ENCODE data around the gene IGF2R.
A peak's percentile ranks its signal among the peaks of the same experiment; 100 is the strongest.
"Not testable (repeated sequence)": the region's sequence is repeated elsewhere in the genome, so short reads cannot be mapped to it uniquely, and the experiment has no call there.

The IGF2R gene

DNA sequence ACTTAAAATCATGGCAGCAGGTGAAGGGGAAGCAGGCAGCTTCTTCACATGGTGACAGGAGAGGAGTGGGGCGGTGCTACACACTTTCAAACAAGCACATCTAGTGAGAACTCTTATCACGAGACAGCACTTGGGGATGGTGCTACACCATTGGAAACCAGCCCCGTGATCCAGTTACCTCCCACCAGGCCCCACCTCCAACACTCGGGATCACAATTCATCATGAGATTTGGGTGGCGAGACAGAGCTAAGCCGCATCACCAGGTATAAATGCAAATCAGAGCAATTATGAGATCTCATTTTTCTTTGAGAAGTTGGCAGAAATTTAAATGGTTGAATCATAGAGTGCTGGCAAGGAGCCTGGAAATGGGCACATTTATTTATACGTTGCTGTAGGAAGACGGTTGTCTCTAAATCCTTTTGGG, 31.4 kb downstream of the IGF2R start:
- DNase-seq: no peak

DNA sequence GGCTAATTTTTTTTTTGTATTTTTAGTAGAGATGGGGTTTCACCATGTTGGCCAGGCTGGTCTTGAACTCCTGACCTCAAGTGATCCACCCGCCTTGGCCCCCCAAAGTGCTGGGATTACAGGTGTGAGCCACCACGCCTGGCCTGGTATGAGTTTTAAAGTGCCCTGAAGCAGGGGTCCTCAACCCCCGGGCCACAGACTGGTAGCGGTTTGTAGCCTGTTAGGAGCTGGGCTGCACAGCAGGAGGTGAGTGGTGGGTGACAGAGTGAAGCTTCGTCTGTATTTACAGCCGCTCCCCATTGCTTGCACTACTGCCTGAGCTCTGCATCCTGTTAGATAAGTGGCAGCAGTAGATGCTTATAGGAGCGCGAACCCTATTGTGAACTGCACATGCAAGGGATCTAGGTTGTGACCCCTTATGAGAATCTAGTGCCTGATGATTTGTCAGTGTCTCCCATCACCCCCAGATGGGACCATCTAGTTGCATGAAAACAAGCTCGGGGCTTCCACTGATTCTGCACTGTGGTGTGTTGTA, 32.1 kb downstream of the IGF2R start:
- not testable (repeated sequence) for DNase-seq

DNA sequence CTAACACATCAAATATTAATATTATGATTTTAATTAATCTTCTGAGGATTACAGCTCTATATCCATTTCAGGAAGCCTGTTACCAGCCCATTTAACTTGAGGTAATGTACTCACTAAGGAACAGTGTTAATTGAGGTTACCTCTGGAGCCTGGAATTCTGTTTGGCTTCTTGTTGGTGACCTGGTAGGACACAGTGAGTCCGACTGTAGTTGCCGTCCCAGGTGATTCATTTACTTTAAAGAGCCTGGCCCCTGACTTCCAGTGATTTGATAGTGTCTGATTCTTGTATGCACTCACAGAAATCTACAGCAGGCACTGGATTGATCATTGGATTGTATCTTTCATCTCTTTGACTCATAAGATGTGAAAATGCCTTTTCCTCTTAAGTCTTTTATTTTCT, 34.0 kb downstream of the IGF2R start:
- no peak for DNase-seq

DNA sequence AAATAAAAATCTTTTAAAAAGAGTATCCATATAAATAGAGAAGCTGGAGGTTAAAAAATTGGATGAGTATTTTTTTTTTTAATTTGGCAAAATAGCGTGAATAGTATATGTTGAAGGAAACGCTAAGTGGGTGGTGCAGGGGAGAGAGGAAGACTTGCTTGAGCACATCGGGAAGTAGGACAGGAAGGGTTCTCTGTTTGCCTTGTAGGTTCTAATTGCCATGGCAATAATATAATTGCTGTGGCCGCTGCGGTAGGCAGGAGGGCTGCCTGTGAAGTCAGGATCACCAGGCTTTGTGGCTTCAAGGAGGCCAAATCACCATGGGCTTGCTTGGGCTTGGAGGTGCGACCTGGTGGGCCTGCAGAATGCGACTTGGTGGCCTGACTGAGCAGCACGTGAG, 35.1 kb downstream of the IGF2R start:
- no peak for DNase-seq

DNA sequence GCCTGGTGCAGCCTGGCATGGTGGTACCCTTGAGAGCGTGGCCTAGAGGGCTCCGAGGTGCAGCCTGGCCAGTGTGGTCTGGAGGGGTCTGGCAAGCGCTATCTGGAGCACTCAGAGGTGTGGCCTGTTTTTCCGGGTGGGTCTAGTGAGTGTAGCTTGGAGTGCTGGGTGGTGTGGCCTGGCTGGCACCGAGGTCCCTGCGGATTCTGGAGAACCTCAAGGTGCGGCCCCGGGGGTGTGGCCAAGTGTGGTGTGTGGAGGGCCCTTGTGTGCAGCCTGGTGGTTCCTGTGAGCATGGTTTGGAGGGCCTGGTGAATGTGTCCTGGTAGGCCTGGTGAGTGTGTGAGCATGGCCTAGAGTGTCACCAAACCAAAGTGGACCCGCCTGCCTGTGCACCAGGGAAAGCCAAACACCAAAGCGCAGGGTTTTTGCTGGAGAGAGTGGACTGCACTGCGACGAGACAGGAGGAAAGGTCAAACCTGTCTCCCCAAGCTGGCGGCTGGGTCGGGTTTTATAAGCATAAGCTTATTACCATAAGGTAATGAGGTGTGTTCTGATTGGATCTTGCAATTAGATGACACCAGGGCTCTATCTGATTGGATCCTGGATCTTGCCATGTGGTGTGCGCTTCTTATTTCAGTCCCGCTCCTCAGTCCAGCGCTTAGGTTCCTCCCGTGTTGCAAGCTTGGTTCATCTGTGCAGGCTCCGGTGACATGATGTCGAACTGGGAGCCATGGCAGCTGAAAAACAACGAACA, 35.7 kb downstream of the IGF2R start:
- no peak for DNase-seq

DNA sequence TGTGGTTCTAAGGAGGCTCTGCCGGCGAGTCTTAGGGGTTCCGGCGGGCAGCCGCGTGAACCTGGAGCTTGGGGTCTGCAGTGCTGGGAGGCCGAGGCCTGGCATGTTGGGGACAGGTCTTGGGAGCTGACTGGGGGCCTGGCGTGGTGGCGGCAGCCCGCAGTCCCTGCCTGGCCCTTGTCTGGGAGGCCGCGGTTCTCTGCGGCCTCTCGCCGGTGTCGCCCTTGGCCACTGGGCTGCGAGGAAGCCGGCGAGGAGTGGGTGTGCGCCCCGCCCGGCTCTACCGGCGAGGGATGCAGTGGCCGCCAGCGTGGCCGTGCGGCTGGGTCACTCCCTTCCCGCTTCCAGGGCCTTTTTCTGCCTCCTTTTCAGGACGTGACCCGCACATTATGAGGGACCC, 36.3 kb downstream of the IGF2R start:
- DNase-seq: no peak

DNA sequence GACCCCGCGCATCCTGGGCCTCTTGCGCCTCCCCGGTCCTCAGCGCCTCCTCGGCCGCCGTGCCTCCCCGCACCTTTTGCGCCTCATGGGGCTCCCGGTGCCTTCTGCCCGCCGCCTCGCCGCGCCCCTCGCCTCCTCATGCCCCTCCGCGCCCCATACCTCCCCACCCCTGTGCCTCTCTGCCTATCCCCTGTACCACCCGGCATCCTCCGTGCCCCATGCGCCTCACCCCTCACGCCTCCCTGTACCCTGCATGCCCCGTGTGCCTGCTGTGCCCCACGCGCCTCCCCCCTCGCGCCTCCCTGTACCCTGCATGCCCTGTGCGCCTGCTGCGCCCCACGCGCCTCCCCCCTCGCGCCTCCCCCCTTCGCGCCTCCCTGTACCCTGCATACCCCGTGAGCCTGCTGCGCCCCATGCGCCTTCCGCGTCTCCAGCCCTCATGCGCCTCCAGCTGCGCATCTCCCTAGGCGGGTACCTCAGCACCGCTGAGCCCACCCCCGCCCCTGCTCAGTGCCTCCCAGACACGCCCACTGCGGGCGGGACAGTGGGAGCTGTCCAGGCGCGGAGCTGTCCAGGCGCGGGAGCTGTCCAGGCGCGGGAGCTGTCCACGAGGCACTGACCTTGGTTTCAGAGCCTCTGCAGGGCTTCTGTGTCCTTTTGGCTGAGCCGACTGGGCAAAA, 37.1 kb downstream of the IGF2R start:
- peak; percentile 40 for DNase-seq

DNA sequence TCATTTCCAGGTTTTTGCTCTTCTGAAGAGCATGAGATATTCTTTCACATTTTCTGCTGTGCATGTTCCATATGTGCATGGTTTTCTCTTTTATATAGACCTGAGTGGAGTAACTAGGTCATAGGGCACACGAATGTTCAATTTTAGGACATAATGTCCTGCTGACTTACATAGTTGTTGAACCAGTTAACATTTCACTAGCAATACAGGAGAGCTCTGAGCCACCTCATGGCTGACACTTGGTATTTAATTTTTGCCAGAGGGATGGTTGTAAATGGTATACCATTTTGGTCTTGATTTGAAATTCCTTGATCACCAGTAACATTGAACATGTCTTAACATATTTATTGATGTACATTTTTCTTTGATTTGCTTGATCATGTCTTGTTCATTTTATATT, 38.3 kb downstream of the IGF2R start:
- no peak for DNase-seq

DNA sequence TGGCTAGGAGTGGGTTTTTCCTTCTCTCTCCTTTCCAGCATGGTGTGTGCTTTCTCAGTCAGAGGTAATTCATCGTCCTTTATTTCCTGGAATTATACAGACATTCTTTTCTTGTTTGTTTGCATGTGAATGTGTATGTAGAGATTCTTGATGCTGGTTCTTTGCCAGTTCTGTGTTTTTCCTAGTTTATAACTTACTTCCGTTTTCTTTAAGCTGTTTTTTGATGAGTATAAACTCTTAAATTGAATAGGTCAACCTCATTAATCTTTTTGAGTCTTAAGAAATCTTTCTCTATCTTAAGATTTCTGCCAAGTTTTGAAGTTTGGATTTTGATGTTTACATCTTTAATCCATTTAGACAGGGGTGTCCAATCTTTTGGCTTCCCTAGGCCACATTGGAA, 38.7 kb downstream of the IGF2R start:
- no peak for DNase-seq

DNA sequence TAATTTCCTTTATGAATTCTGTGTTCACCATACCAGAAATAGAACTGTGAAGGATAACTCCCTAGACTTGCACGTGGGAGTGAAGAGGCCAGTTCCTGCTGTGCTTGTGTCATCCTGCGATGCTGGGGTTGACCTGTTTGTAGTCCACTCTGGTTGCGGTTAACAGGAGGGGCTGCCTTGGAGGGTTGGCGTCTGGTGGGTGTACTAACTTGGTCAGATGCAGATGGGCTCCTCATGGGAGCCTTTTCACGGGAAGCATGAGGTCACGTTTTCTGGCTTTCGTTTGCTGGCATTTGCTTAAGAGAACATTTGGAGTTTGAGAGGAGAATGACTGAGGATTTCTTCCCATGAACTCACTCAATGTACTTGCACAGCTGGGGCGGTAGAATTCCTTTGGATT, 41.2 kb downstream of the IGF2R start:
- peak; percentile 85 for DNase-seq

DNA sequence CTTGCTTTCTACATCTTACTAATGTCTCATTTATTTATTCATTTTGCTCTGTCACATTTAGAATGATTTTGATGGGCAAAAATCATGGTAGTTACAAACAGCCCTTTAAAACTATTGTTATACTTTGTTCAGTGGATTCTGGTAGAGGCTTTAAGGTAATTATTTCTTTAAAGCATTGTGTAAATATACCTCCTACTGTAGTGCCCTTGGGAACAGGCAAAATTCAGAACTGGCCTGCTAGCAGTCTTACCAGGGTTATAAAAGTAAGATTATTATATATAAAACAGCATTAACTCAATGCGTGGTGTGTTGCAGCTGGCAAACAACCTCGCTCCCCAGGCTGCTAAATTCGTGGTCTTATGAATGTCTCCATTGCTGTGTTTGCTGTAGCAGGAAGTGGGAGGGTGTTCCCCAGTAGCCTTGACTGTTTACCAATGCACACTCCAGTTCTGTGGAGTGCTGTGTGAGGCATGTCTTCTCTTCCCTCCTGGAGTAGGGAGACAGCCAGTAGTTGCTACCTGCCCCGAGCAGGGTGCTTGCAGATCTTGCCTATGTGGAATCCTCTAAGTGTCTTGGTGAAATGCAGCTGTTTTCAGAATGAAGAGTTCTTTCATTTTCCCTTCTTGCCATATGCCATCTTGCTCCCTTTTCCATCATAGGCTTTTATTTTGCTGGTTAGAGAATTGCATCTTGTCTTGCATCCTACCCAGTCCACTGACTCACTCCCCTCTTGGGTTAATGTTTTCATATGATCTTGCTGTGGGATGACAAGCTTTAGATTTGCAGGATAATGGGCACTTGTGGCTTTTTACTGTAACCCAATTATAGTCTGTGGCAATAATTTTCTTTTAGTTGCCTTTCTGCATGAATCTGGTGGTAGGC, 45.3 kb downstream of the IGF2R start:
- no peak for DNase-seq

DNA sequence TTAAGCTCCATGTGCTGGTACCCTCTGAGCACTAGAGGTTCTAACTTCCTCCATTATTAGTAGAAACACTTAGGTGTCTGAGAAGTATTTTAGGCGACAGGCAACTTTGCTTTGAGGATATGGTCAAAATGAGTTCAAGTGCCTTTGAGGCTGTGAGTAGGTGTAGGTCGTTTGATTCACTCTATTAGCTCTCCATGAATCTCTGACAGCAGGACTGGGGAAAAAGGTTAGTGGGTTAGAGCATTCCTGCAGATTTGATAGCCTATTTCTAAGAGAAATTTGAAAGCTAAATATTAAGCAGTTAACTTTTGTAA, 45.9 kb downstream of the IGF2R start:
- no peak for DNase-seq

DNA sequence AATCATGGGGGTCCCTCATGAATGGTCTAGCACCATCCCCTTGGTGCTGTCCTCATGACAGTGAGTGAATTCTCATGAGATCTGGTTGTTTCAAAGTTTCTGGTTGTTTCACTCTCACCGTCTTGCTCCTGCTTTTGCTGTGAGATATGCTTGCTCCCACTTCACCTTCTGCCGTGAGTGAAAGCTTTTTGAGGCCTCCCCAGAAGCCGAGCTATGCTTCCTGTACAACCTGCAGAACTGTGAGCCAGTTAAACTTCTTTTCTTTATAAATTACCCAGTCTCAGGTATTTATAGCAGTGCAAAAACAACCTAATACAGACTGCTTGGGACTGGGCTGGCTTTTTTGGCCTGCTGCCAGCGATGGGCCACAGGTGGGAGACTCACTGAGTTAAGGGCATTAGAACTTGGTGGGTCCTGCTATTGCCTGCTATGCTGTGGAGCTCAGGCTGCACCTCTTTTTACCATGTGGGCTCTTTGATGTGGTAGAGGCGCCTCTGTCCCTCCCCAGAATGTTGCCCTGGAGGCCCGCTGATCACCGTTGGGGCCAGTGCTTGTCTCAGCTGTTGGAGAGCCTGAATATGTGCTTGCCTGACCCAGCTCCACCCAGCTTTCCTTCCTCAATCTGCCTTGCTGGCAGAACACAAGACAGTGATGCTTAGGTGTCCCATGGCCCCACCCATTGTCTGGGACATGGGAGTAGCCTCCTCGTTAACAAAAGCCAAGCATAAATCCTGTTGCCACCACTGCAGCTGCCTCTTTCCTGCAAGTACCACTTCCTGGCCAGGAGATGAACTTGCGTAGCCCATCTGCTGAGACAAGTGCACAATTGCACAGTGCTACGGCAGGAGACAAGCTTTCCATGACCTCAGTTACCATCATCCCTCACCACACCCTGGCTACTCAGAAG, 47.1 kb downstream of the IGF2R start:
- no peak for DNase-seq

DNA sequence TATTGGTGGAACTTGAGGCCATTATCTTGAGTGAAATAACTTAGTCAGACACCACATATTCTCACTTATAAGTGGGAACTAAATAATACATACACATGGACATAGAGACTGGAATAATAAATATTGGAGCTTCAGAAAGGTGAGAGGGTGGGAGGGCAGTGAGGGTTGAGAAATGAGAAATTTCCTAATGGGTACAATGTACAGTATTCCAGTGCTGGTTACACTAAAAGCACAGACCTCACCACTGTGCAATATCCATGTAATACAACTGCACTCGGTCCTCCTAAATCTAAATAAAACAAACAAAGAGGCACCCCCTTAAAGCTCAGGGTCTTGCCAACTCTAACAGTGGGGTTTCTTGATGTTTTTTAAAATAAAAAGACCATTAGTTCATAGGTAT, 53.2 kb downstream of the IGF2R start:
- no peak for DNase-seq

DNA sequence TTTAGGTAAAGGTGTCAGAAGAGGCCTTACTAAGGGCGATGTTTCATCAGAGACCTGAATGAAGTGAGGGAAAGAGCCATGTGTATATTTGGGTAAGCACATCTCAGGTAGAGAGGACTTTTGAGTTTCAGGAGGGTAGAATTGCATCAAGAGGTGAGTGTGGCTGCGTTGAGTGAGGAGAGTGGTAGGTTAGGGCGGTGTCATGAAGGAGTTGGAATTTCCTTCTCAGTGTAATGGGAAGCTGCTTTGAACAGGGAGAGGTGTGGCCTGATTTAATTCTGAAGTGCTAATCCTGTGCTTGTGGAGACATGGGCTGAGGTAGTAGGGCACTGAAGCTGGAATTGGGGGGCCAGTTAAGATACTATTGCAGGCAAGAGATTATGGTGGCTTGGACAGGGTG, 53.9 kb downstream of the IGF2R start:
- DNase-seq: no peak

DNA sequence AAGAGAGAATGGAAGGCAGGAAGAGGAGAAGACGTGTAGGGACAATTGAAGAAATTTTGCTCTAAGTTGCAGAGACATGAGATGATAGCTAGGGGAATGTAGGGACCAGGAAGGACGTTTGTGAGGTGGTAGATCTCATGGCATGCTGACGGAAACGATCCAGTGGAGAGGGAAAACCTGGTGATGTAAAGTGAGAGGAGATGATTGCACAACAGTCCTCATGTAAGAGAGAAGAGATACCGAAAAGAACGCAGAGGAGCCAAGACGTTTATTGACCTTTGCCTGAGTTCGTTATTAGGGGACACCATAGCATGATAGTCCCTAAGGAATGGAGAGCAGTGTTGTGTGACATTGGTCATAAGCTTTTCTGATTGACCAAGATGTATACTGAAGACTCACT, 55.3 kb downstream of the IGF2R start:
- DNase-seq: no peak

DNA sequence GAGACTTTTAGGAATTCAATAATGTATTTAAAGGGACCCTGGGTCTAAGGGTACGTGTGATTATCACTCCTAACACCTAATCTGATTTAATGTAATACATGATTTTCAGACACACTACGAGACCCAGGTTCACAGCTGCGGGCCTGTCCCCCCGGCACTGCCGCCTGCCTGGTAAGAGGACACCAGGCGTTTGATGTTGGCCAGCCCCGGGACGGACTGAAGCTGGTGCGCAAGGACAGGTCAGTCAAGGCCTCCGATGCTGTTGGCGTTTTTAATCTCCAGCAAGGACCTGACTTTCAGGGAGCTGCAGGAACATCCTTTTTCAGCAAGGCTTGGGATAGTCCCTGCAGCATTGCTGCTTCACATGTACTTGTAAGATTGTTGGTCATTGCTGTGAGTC, 58.2 kb downstream of the IGF2R start:
- no peak for DNase-seq

DNA sequence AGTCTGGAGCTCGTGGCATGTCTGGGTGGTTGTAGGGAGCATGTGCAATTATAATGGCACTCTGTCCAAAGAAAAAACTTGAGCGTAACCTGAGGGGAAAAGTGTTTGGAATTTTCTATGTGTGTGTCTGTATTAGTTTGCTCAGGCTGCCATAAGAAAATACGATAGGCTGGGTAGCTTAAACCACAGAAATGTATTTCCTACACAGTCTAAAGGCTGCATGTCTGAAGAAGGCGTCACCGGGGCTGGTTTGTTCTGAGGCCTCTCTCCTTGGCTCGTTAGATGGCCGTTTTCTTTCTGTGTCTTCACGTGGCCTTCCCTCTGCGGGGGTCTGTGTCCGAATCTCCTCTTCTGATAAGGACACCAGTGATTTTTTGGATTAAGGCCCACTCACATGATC, 59.0 kb downstream of the IGF2R start:
- DNase-seq: peak; percentile 27

DNA sequence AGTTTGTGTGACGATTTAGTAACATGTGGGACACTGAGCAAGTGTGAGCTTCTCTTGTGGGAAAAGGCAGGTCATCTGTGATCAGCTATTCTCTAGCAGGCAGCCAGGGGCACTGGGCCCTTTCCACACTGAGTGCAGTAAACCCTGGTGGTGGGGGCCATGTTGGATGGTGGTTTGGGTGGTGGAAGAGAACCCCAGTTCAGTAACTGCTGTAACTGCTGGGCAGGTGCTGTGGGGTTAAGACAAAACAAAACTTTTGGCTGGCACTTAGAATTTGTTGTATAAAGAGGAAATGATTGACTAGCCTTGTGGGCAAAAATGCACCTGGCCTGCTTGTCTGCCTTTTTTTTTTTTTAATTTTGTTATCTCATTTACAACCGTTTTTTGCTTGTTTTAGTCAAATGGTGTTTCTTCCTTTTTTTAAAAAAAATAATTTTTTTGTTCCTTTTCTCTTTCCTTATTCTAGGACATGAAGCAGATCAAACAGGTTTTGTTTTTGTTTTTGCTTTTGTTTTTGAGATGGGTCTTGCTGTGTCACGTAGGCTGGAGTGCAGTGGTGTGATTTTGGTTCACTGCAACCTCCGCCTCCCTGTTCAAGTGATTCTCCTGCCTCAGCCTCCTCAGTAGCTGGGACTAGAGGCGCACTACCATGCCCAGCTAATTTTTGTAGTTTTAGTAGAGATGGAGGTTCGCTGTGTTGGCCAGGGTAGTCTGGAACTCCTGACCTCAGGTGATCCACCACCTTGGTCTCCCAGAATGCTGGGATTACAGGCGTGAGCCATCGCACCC, 59.8 kb downstream of the IGF2R start:
- no peak for DNase-seq

DNA sequence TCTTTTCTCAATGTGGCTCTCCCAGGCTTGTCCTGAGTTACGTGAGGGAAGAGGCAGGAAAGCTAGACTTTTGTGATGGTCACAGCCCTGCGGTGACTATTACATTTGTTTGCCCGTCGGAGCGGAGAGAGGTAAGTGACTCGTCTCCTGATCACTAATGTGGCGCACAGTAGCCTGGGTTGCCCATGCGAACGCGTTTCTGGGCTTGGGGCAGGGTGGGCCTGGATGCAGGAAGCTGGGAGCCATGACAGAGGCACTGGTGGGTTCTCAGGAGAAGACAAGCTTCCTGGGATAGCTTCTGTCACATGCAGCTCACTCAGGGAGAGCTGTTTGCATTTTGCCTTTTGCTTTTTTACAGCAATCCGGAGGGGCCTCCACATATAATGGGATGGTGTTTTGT, 60.6 kb downstream of the IGF2R start:
- no peak for DNase-seq

DNA sequence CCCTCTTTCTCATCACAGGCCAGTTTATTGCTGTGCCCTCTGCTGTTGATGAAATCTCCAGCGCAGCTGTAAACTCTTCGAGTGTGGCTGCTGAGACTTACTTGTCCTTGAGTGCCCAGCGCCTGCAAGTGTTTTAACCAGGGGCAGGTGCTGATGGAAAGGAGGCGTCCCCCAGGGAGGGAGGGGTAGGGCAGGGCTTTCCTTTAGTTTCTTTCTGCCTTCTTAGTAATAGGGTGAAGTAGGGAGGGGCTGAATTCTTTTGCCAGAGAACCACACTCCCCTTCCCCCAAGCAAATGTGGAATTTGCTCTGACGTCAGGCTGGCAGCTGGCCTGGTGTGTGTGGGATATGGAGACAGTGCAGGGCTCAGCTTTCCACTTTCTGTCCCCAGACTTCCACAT, 61.2 kb downstream of the IGF2R start:
- DNase-seq: peak; percentile 97

DNA sequence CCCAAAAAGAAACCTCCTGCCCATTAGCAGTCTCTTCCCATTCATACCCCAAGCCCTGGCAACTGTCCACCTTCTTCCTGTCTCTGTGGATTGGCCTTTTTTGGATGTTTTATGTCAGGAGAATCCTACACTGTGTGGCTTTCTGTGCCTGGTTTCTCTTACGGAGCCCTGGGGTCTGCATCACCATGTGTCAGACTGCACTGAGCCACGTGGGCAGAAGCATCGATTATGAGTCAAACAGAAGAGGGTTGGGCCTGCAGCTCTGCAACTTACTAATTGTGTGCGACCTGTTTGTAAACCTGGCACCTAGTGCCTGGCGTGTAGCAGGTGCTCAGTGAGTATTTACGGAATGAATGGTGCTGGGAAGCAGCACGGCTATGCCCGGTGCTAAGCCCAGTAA, 62.6 kb downstream of the IGF2R start:
- peak; percentile 45 for DNase-seq

Measured in fibroblast of upper back skin (primary cell).